Measurements from ENCODE around the gene HNRNPLL. TPM values are rescaled to one million over a fixed set of nuclear protein-coding genes. Genes with fewer than 3 reads are reported as not detected.

Gene HNRNPLL
- total RNA-seq, 1 donor from 2014 or later = 122 TPM

DNA sequence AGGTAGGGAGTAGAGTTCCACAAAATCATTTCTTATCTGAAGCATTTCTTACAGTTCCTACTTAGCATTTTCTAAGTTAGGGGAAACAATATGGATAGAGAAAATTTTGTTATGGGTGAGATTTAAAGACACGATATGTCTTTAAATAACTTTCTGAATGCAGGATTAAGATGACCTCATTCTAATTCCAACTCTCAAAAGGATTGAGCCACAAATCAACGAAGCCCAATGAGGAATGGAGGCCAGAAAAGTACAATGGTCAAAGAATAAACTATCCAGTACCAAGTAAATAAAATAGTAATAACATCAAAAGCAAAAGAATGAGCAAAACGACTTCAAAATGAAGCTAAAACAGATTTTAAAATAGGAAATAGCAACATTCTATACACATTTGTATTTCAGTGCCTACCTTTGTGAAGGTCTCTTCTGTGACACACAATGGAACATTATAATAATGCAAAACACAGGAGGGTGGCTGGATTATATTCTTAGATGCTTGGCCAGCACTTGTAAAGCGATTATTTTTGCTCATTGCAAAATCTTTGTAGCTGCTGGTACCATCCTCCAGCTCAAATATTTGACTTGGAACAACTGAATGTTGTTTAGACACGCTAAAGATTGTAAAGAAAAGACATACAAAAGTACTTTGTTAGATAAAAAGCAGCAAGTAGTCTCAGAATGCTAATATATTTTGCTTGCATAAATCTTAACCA is 33.8 kb downstream of the HNRNPLL start:
- H3K4me1 Mint-ChIP-seq (ENCODE audit: low read depth) = peaks cover 11% of the 10 kb centered on the region
- no peaks in the 10 kb centered on the region for H3K9me3 Mint-ChIP-seq (ENCODE audit: low read depth)
- no peak for DNase-seq (ENCODE audit: low spot score, unreplicated experiment)
- H3K4me3 Mint-ChIP-seq (ENCODE audit: low read depth) = no peak overlapping the region
- TF ChIP-seq, protein P1, sequence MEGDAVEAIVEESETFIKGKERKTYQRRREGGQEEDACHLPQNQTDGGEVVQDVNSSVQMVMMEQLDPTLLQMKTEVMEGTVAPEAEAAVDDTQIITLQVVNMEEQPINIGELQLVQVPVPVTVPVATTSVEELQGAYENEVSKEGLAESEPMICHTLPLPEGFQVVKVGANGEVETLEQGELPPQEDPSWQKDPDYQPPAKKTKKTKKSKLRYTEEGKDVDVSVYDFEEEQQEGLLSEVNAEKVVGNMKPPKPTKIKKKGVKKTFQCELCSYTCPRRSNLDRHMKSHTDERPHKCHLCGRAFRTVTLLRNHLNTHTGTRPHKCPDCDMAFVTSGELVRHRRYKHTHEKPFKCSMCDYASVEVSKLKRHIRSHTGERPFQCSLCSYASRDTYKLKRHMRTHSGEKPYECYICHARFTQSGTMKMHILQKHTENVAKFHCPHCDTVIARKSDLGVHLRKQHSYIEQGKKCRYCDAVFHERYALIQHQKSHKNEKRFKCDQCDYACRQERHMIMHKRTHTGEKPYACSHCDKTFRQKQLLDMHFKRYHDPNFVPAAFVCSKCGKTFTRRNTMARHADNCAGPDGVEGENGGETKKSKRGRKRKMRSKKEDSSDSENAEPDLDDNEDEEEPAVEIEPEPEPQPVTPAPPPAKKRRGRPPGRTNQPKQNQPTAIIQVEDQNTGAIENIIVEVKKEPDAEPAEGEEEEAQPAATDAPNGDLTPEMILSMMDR (IDR thresholded peaks at IDR 0.05; ENCODE audit: unreplicated experiment) = no peak
- H3K27ac Mint-ChIP-seq = peak overlapping the region; percentile 71
- H3K36me3 Mint-ChIP-seq (ENCODE audit: insufficient read depth) = peaks cover 24% of the 10 kb centered on the region
- H3K27me3 Mint-ChIP-seq = no peaks in the 10 kb centered on the region

DNA sequence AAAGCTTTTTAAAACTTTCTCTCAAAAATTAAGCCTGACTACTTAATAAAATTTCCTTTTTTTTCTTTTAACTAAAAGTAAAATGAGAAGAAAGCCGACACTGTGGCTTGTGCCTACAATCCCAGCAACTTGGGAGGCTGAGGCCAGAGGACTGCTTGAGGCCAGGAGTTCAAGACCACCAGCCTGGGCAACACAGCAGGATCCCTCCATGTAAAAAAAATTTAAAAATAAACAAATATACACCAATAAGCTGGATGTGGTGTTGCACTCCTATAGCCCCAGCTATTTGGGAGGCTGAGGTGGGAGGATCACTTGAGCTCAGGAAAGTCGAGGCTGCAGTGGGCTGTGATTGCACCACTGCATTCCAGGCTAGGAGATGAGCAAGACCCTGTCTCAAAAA is 37.4 kb downstream of the HNRNPLL start:
- peaks cover 16% of the 10 kb centered on the region for H3K4me1 Mint-ChIP-seq (ENCODE audit: low read depth)
- H3K4me3 Mint-ChIP-seq (ENCODE audit: low read depth) = no peak overlapping the region
- no peak for DNase-seq (ENCODE audit: low spot score, unreplicated experiment)
- peaks cover 27% of the 10 kb centered on the region for H3K36me3 Mint-ChIP-seq (ENCODE audit: insufficient read depth)
- no peak overlapping the region for H3K27ac Mint-ChIP-seq
- no peaks in the 10 kb centered on the region for H3K27me3 Mint-ChIP-seq
- TF ChIP-seq, protein P1 (IDR thresholded peaks at IDR 0.05; ENCODE audit: unreplicated experiment) = no peak
- no peaks in the 10 kb centered on the region for H3K9me3 Mint-ChIP-seq (ENCODE audit: low read depth)

DNA sequence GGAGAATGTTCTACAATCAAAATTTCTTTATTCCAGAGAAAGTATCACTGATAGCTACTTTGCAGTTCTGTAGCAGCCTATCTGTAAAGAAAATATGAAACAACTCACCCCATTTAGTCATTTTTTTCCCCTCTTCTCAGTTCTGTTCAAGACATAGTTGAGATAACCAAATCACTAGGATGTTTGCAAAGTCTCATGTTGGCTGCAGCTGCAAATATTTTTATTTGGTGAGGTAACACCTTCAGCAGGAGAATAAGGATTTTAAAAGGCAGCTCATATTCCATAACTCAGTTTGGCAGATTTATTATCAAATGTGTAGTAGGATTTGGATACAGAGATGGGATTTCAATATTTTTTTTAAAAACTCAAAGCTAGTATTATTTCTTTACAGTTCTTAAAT is 41.0 kb downstream of the HNRNPLL start:
- Mint-ChIP-seq H3K27ac (peak overlapping the region; percentile 44), H3K9me3 (ENCODE audit: low read depth) (no peaks in the 10 kb centered on the region), H3K27me3 (no peaks in the 10 kb centered on the region), H3K4me1 (ENCODE audit: low read depth) (peaks cover 9% of the 10 kb centered on the region), H3K4me3 (ENCODE audit: low read depth) (no peak overlapping the region), H3K36me3 (ENCODE audit: insufficient read depth) (peaks cover 32% of the 10 kb centered on the region)
- DNase-seq (ENCODE audit: low spot score, unreplicated experiment) = no peak
- TF ChIP-seq, protein P1 (IDR thresholded peaks at IDR 0.05; ENCODE audit: unreplicated experiment) = no peak

DNA sequence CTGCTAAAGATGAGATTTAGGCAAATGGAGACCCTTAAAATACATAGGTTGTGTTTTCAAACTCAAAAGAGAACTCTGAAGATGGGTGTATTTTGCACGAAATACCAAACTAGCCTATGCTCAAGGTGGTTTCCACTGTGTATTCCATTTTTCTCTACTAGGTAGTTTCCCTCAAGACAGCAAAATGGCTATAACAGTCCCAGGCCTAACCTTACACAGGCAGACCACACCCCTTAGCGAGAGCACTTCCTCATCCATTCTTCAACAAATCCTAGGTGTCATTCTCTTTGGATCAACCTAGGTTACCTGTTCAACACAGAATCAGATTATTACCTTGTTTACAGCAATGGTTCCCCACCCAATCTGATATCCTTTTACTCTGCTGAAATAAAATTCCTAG is 42.6 kb downstream of the HNRNPLL start:
- H3K36me3 Mint-ChIP-seq (ENCODE audit: insufficient read depth) = peaks cover 26% of the 10 kb centered on the region
- no peaks in the 10 kb centered on the region for H3K27me3 Mint-ChIP-seq
- peaks cover 9% of the 10 kb centered on the region for H3K4me1 Mint-ChIP-seq (ENCODE audit: low read depth)
- peak overlapping the region; percentile 59 for H3K27ac Mint-ChIP-seq
- no peak for DNase-seq (ENCODE audit: low spot score, unreplicated experiment)
- TF ChIP-seq, protein P1 (IDR thresholded peaks at IDR 0.05; ENCODE audit: unreplicated experiment) = no peak
- H3K9me3 Mint-ChIP-seq (ENCODE audit: low read depth) = no peaks in the 10 kb centered on the region
- H3K4me3 Mint-ChIP-seq (ENCODE audit: low read depth) = no peak overlapping the region

DNA sequence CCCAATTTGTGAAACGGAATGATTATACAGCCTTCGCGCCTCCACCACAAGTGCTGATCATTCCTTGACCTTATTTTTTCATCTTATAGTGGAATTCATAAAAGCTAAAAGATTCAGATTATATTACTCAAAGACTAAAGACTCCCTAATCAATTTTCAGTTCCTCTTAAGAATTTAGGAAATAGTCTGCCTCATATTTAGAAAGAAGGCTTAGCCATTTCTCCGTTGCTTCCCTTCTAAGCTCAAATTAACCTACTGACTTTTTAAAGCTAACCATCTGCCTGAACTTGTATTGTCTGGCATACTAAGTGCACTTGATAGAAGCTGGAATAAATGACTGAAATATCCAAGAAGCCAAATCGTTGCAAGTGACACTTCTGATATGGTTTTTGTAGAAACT is 44.7 kb downstream of the HNRNPLL start:
- no peaks in the 10 kb centered on the region for H3K27me3 Mint-ChIP-seq
- H3K4me1 Mint-ChIP-seq (ENCODE audit: low read depth) = peaks cover 9% of the 10 kb centered on the region
- TF ChIP-seq, protein P1 (IDR thresholded peaks at IDR 0.05; ENCODE audit: unreplicated experiment) = no peak
- H3K4me3 Mint-ChIP-seq (ENCODE audit: low read depth) = no peak overlapping the region
- peaks cover 26% of the 10 kb centered on the region for H3K36me3 Mint-ChIP-seq (ENCODE audit: insufficient read depth)
- no peak overlapping the region for H3K27ac Mint-ChIP-seq
- no peak for DNase-seq (ENCODE audit: low spot score, unreplicated experiment)
- no peaks in the 10 kb centered on the region for H3K9me3 Mint-ChIP-seq (ENCODE audit: low read depth)

Data from progenitor cell of endocrine pancreas (in vitro differentiated cells).